Smooth muscle cell (in vitro differentiated cells): ENCODE results near the gene EAF1. TPM values are rescaled to one million over a fixed set of nuclear protein-coding genes. Genes with fewer than 3 reads are reported as not detected.
"Not testable (repeated sequence)": the region's sequence is repeated elsewhere in the genome, so short reads cannot be mapped to it uniquely, and the experiment has no call there.

Experiments used
- DNase-seq: peaks from one replicate; lab custom pipeline; 2025; ENCODE audit not compliant: unreplicated experiment; lab: John Stamatoyannopoulos, UW
- H2AFZ ChIP-seq: fragments of 200-600 bp; sonication (generic); 2 replicates; pipeline ENCODE4 v1.6.0; 2016; ENCODE audit warnings: antibody characterized with exemption, low read depth, mild to moderate bottlenecking
- H3F3A ChIP-seq: fragments of 200-600 bp; sonication (generic); 2 replicates; pipeline ENCODE4 v1.6.0; 2017; ENCODE audit warnings: antibody characterized with exemption, low read depth
- H3K27ac ChIP-seq: fragments of 200-600 bp; sonication (generic); 2 replicates; pipeline ENCODE4 v1.5.1; 2016; ENCODE audit warnings: low read depth, mild to moderate bottlenecking
- H3K27me3 ChIP-seq: fragments of 200-600 bp; sonication (generic); 2 replicates; pipeline ENCODE4 v1.6.1; 2016; ENCODE audit warnings: low read depth, mild to moderate bottlenecking
- H3K36me3 ChIP-seq: fragments of 200-600 bp; sonication (generic); 2 replicates; pipeline ENCODE4 v1.5.1; 2016; ENCODE audit warnings: low read depth
- H3K4me1 ChIP-seq: fragments of 200-600 bp; sonication (generic); 2 replicates; pipeline ENCODE4 v1.5.1; 2016; ENCODE audit warnings: low read depth
- H3K4me2 ChIP-seq: fragments of 200-600 bp; sonication (generic); 2 replicates; pipeline ENCODE4 v1.6.0; 2016; ENCODE audit warnings: mild to moderate bottlenecking
- H3K4me3 ChIP-seq: fragments of 200-600 bp; sonication (generic); 2 replicates; pipeline ENCODE4 v1.5.1; 2016; ENCODE audit warnings: mild to moderate bottlenecking
- H3K79me2 ChIP-seq: fragments of 200-600 bp; sonication (generic); 2 replicates; pipeline ENCODE4 v1.6.0; 2016; ENCODE audit warnings: low read depth, mild to moderate bottlenecking
- H3K9ac ChIP-seq: fragments of 200-600 bp; sonication (generic); 2 replicates; pipeline ENCODE4 v1.6.0; 2016; ENCODE audit warnings: low read depth
- H3K9me3 ChIP-seq: fragments of 200-600 bp; sonication (generic); replicated peaks from 2 replicates; pipeline ENCODE4 v1.5.1; 2016; ENCODE audit warnings: low read depth
- H4K20me1 ChIP-seq: fragments of 200-600 bp; sonication (generic); 2 replicates; pipeline ENCODE4 v1.6.0; 2016; ENCODE audit warnings: low read depth
- CTCF ChIP-seq: fragments of 200-600 bp; sonication (generic); IDR thresholded peaks from 2 replicates; pipeline ENCODE4 v1.5.1; 2017; ENCODE audit warnings: borderline replicate concordance, mild to moderate bottlenecking, antibody characterized with exemption; ENCODE audit not compliant: insufficient read depth, poor library complexity, severe bottlenecking
- WGBS: methylation state at CpG from one replicate; pipeline ENCODE4 v1.1.7; 2016; ENCODE audit warnings: low lambda C conversion rate; 5-methylcytosine and 5-hydroxymethylcytosine counted together
- polyA plus RNA-seq: library from polyadenylated mRNA; unstranded; fragments of >200 nt; fragmentation: Nextera tagmentation; extraction: Ambion mirVana; gene quantifications from 2 replicates; pipeline ENCODE4 v1.2.1, GENCODE V29; 2016
- total RNA-seq: library from RNA; depleted of rRNA; stranded (reverse); fragments of >200 nt; gene quantifications from 2 replicates; pipeline ENCODE4 v1.2.3, GENCODE V29; 2014

Gene EAF1
- total and polyA plus RNA-seq, 2 experiments from 2014 or later = 9.5 to 22.1 TPM

- Histone ChIP-seq H2AFZ (no peak overlapping the region), H3K27me3 (no peaks in the 10 kb centered on the region), H3F3A (no peaks in the 10 kb centered on the region), H3K4me2 (no peak overlapping the region), H3K27ac (no peak overlapping the region), H3K4me1 (no peaks in the 10 kb centered on the region), H3K9me3 (no peaks in the 10 kb centered on the region), H3K79me2 (no peaks in the 10 kb centered on the region), H3K4me3 (no peak overlapping the region), H3K36me3 (no peaks in the 10 kb centered on the region), H4K20me1 (no peaks in the 10 kb centered on the region), H3K9ac (no peak overlapping the region)
- WGBS = 82% methylated on average over 9 of the region's 9 CpGs
- DNase-seq = no peak
- no peak for TF ChIP-seq CTCF
These were observed 26.7 kb downstream of the EAF1 start for GRCh38 chr3:15453991-15454625.

- Histone ChIP-seq H3K4me2 (no peak overlapping the region), H3K79me2 (no peaks in the 10 kb centered on the region), H3K27ac (no peak overlapping the region), H2AFZ (no peak overlapping the region), H3K4me3 (no peak overlapping the region), H4K20me1 (no peaks in the 10 kb centered on the region), H3K4me1 (no peaks in the 10 kb centered on the region), H3K36me3 (no peaks in the 10 kb centered on the region), H3K9me3 (no peaks in the 10 kb centered on the region), H3K27me3 (no peaks in the 10 kb centered on the region), H3K9ac (no peak overlapping the region), H3F3A (no peaks in the 10 kb centered on the region)
- DNase-seq = no peak
- no peak for TF ChIP-seq CTCF
These were observed 27.6 kb downstream of the EAF1 start for GRCh38 chr3:15454965-15455364.

- Histone ChIP-seq H2AFZ (no peak overlapping the region), H3K9me3 (no peaks in the 10 kb centered on the region), H3K79me2 (no peaks in the 10 kb centered on the region), H3K9ac (no peak overlapping the region), H3K36me3 (no peaks in the 10 kb centered on the region), H3F3A (no peaks in the 10 kb centered on the region), H3K4me1 (no peaks in the 10 kb centered on the region), H3K27ac (no peak overlapping the region), H3K4me3 (no peak overlapping the region), H3K4me2 (no peak overlapping the region), H3K27me3 (no peaks in the 10 kb centered on the region), H4K20me1 (no peaks in the 10 kb centered on the region)
- no peak for DNase-seq
- WGBS = 87% methylated on average over 7 of the region's 7 CpGs
- TF ChIP-seq CTCF = no peak
These were observed 28.4 kb downstream of the EAF1 start for GRCh38 chr3:15455756-15456155.

GRCh38 chr3:15456321-15456720 is 28.9 kb downstream of the EAF1 start:
- WGBS = 100% methylated on average over 2 of the region's 2 CpGs
- Histone ChIP-seq H2AFZ (no peak overlapping the region), H3K4me2 (no peak overlapping the region), H4K20me1 (no peaks in the 10 kb centered on the region), H3F3A (no peaks in the 10 kb centered on the region), H3K36me3 (no peaks in the 10 kb centered on the region), H3K27me3 (no peaks in the 10 kb centered on the region), H3K79me2 (no peaks in the 10 kb centered on the region), H3K4me1 (no peaks in the 10 kb centered on the region), H3K9me3 (no peaks in the 10 kb centered on the region), H3K4me3 (no peak overlapping the region), H3K27ac (no peak overlapping the region), H3K9ac (no peak overlapping the region)
- no peak for DNase-seq
- no peak for TF ChIP-seq CTCF

- not testable (repeated sequence) for H3F3A ChIP-seq
These were observed 29.5 kb downstream of the EAF1 start for GRCh38 chr3:15456915-15457314.

More at GRCh38 chr3:15456915-15457314, 29.5 kb downstream of the EAF1 start:
- H3K4me2 ChIP-seq, H3K27me3 ChIP-seq, H3K27ac ChIP-seq, H2AFZ ChIP-seq, H3K4me3 ChIP-seq, H3K4me1 ChIP-seq, H3K79me2 ChIP-seq, H3K36me3 ChIP-seq, H4K20me1 ChIP-seq, H3K9ac ChIP-seq, H3K9me3 ChIP-seq, DNase-seq: not testable (repeated sequence)
- WGBS = 94% methylated on average over 10 of the region's 10 CpGs
